ENCODE results near the gene ZNF254. TPM values are rescaled to one million over a fixed set of nuclear protein-coding genes. Genes with fewer than 3 reads are reported as not detected.
"Not testable (repeated sequence)": the region's sequence is repeated elsewhere in the genome, so short reads cannot be mapped to it uniquely, and the experiment has no call there.

ZNF254 gene
- total RNA-seq, 4 donors from 2014 or later = 9.9 to 23.3 (median 14.2) TPM

GRCh38 chr19:24078680-24079079 lies 8.3 kb upstream of the ZNF254 start:
- no peaks in the 10 kb centered on the region for H3K9me3 ChIP-seq
- DNase-seq (ENCODE audit: low spot score in 2 of 2) = no peak
- no peaks in the 10 kb centered on the region for H3K27me3 ChIP-seq
- H3K4me3 ChIP-seq = no peak overlapping the region
- WGBS = 95% methylated on average over 4 of the region's 4 CpGs
- TF ChIP-seq POLR2A (IDR thresholded peaks at IDR 0.05) (no peak), EP300 (IDR thresholded peaks at IDR 0.05) (no peak), POLR2AphosphoS5 (IDR thresholded peaks at IDR 0.05) (no peak), CTCF (IDR thresholded peaks at IDR 0.05) (no peak)
- peaks cover 12% of the 10 kb centered on the region for H3K36me3 ChIP-seq
- H3K4me1 ChIP-seq = no peaks in the 10 kb centered on the region
- no peak overlapping the region for H3K27ac ChIP-seq

GRCh38 chr19:24081056-24081455 lies 5.9 kb upstream of the ZNF254 start:
- TF ChIP-seq POLR2AphosphoS5 (IDR thresholded peaks at IDR 0.05) (no peak), EP300 (IDR thresholded peaks at IDR 0.05) (no peak), POLR2A (IDR thresholded peaks at IDR 0.05) (no peak), CTCF (IDR thresholded peaks at IDR 0.05) (no peak)
- Histone ChIP-seq H3K36me3 (peaks cover 10% of the 10 kb centered on the region), H3K4me3 (no peak overlapping the region), H3K9me3 (no peaks in the 10 kb centered on the region), H3K4me1 (no peaks in the 10 kb centered on the region), H3K27ac (no peak overlapping the region), H3K27me3 (no peaks in the 10 kb centered on the region)
- no peak for DNase-seq (ENCODE audit: low spot score in 2 of 2)
- WGBS = 76% methylated on average over 4 of the region's 4 CpGs

DNA sequence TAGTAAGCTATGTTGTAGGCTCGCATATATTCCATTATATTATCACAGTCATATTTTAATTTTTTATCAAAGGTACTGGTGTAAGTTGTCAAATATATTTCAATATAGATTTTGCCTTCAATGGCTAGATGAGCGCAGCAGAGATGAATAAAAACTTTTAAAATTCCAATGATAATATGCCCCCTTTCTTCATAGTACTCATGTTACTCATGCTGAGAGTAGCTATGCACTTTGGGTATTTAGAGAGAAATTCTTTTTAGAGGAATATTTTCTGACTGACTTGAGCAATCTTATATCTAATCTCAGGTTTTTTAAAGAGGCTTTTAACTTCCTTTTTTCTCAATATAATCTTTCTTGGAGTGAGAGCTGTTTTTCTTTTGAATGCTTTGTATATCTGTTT lies 11.4 kb downstream of the ZNF254 start:
- no peak for DNase-seq (ENCODE audit: low spot score in 2 of 2)
- Histone ChIP-seq H3K36me3 (peaks cover 11% of the 10 kb centered on the region), H3K4me3 (no peak overlapping the region), H3K27ac (no peak overlapping the region), H3K4me1 (no peaks in the 10 kb centered on the region), H3K9me3 (no peaks in the 10 kb centered on the region), H3K27me3 (no peaks in the 10 kb centered on the region)
- 98% methylated on average over 2 of the region's 2 CpGs for WGBS
- no peak for TF ChIP-seq EP300 (IDR thresholded peaks at IDR 0.05)
- no peak for TF ChIP-seq POLR2AphosphoS5 (IDR thresholded peaks at IDR 0.05)
- TF ChIP-seq POLR2A (IDR thresholded peaks at IDR 0.05) = no peak
- TF ChIP-seq CTCF (IDR thresholded peaks at IDR 0.05) = no peak

DNA sequence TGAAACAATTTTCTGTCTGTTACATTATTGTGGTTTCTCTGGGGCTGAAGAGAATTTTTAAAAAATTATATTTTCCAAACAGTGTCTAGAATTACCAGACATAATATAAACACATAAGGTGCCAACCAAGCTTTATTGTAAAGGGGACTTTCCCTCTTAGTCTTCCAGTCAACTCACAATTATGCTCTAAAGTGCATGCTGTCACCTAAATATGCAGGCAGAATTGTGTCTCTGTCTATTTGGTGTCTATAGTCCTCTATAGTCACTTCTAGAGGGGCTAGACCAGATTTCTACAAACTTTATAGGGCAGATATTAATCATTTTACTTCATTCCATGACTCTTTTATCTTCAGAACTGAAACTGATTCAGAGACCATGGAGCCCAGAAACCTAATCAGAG lies 12.8 kb downstream of the ZNF254 start:
- Histone ChIP-seq H3K9me3 (no peaks in the 10 kb centered on the region), H3K4me1 (no peaks in the 10 kb centered on the region), H3K36me3 (peaks cover 19% of the 10 kb centered on the region), H3K4me3 (no peak overlapping the region), H3K27me3 (no peaks in the 10 kb centered on the region), H3K27ac (no peak overlapping the region)
- TF ChIP-seq POLR2A (IDR thresholded peaks at IDR 0.05) (no peak), POLR2AphosphoS5 (IDR thresholded peaks at IDR 0.05) (no peak), CTCF (IDR thresholded peaks at IDR 0.05) (no peak), EP300 (IDR thresholded peaks at IDR 0.05) (no peak)
- DNase-seq (ENCODE audit: low spot score in 2 of 2) = no peak

DNA sequence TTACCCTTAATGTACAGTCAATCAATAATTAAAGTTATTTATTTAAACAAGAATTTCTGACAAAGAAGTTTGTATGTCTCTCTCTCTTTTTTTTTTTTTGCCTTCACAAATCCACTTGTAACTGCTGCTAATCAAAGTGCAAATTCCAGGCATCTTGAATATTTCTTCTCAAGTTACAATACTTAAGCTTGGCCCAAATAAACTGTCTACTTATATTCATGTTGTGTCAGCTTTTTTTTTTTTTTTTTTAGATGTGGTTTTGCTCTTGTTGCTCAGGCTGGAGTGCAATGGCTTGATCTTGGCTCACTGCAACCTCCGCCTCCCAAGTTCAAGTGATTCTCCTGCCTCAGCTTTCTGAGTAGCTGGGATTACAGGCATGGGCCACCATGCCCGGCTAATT lies 13.6 kb downstream of the ZNF254 start:
- H3K27ac ChIP-seq; H3K4me3 ChIP-seq; H3K27me3 ChIP-seq; H3K9me3 ChIP-seq; DNase-seq (ENCODE audit: low spot score in 2 of 2); H3K4me1 ChIP-seq: not testable (repeated sequence)
- peaks cover 22% of the 10 kb centered on the region for H3K36me3 ChIP-seq
- 91% methylated on average over 2 of the region's 2 CpGs for WGBS

DNA sequence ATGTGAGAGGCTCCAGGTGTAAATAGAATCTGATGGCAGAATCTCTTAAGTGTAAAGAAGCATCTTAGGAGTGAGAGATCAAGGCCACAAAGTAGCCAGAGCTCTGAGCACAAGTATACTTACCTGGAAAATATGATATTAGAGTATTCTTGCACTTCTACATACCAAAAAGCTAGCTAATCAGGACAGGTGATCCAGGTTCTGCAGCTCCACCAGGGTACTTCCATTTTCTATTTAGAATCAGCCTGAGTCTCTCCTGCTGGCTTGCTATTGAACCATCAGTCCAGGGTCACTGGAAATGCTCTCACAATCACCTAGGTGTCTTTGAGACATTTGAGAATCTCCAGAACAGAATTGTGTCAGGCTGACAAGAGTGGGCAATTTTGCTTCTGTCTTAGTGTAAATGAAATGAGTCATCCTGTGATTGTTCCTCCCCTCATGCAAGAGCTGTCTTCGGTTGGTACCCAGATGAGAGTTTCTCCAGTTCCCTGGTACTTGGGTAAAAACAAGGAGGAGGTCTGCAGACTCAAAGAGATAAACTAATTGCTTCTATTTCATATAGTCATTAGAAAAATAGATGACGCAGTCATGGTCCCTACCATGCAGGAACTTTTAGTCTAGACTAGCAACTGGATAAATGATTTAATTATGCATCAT lies 14.6 kb downstream of the ZNF254 start:
- 84% methylated on average over 2 of the region's 2 CpGs for WGBS
- Histone ChIP-seq H3K4me1 (no peaks in the 10 kb centered on the region), H3K36me3 (peaks cover 32% of the 10 kb centered on the region)

More for the DNA sequence above, 14.6 kb downstream of the ZNF254 start:
- no peaks in the 10 kb centered on the region for H3K9me3 ChIP-seq
- TF ChIP-seq POLR2AphosphoS5 (IDR thresholded peaks at IDR 0.05) (no peak), EP300 (IDR thresholded peaks at IDR 0.05) (no peak), POLR2A (IDR thresholded peaks at IDR 0.05) (no peak), CTCF (IDR thresholded peaks at IDR 0.05) (no peak)
- no peak for DNase-seq (ENCODE audit: low spot score in 2 of 2)
- H3K27me3 ChIP-seq = no peaks in the 10 kb centered on the region
- no peak overlapping the region for H3K27ac ChIP-seq
- H3K4me3 ChIP-seq = no peak overlapping the region
